ENCODE measurements around the gene RNU6-1. TPM values are rescaled to one million over a fixed set of nuclear protein-coding genes. Genes with fewer than 3 reads are reported as not detected.

RNU6-1 gene
- total RNA-seq, 1 donor from 2014 or later = not detected

DNA sequence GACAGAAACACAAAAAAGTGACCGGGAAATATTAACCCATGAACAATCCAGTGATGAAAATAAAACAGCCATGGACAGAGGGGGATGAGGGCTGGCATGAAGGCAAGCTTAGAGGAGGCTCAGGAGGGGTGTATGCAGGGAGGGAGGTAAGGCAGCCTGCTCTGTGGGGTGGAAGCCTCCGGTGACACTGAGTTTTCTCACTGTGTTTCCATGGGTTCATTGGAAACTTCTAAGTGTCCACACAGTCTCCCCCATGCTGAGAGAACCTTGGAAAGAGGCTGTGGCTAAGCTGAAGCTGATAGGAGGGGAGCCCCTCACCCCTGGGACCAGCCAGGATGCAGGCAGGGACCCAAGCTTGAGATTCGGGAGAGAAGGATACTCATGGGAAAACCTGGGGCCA lies 21.4 kb downstream of the RNU6-1 start:
- DNase-seq (ENCODE audit: low read depth, low spot score) = no peak
- peaks cover 4% of the 10 kb centered on the region for H3K36me3 Mint-ChIP-seq (ENCODE audit: low read depth)
- H3K27me3 Mint-ChIP-seq (ENCODE audit: low read depth) = peaks cover 65% of the 10 kb centered on the region
- H3K27ac Mint-ChIP-seq (ENCODE audit: unreplicated experiment) = no peak overlapping the region
- no peaks in the 10 kb centered on the region for H3K9me3 Mint-ChIP-seq
- TF ChIP-seq, protein P1, sequence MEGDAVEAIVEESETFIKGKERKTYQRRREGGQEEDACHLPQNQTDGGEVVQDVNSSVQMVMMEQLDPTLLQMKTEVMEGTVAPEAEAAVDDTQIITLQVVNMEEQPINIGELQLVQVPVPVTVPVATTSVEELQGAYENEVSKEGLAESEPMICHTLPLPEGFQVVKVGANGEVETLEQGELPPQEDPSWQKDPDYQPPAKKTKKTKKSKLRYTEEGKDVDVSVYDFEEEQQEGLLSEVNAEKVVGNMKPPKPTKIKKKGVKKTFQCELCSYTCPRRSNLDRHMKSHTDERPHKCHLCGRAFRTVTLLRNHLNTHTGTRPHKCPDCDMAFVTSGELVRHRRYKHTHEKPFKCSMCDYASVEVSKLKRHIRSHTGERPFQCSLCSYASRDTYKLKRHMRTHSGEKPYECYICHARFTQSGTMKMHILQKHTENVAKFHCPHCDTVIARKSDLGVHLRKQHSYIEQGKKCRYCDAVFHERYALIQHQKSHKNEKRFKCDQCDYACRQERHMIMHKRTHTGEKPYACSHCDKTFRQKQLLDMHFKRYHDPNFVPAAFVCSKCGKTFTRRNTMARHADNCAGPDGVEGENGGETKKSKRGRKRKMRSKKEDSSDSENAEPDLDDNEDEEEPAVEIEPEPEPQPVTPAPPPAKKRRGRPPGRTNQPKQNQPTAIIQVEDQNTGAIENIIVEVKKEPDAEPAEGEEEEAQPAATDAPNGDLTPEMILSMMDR (conservative IDR thresholded peaks at IDR 0.05) = no peak
- no peak overlapping the region for H3K4me3 Mint-ChIP-seq
- H3K4me1 Mint-ChIP-seq = peaks cover 14% of the 10 kb centered on the region

DNA sequence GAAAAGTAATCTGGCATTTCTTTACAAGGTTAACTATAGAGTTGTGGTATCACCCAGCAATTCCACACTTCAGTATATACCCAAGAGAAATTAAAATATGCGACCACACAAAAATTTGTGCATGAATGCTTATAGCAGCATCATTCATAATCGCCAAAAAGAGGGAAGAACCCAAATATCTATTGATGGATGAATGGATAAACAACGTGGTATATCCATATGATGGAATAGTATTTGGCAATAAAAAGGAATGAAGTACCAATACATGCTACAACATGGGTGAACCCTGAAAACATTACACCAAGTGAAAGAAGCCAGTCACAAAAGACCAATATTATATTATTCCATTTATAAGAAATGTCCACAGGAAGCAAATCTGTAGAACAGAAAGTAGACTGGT lies 23.2 kb downstream of the RNU6-1 start:
- DNase-seq (ENCODE audit: low read depth, low spot score) = no peak
- Mint-ChIP-seq H3K36me3 (ENCODE audit: low read depth) (peaks cover 4% of the 10 kb centered on the region), H3K27ac (ENCODE audit: unreplicated experiment) (no peak overlapping the region), H3K4me1 (peaks cover 13% of the 10 kb centered on the region), H3K27me3 (ENCODE audit: low read depth) (peaks cover 56% of the 10 kb centered on the region), H3K4me3 (no peak overlapping the region), H3K9me3 (no peaks in the 10 kb centered on the region)
- TF ChIP-seq, protein P1 (conservative IDR thresholded peaks at IDR 0.05) = no peak

DNA sequence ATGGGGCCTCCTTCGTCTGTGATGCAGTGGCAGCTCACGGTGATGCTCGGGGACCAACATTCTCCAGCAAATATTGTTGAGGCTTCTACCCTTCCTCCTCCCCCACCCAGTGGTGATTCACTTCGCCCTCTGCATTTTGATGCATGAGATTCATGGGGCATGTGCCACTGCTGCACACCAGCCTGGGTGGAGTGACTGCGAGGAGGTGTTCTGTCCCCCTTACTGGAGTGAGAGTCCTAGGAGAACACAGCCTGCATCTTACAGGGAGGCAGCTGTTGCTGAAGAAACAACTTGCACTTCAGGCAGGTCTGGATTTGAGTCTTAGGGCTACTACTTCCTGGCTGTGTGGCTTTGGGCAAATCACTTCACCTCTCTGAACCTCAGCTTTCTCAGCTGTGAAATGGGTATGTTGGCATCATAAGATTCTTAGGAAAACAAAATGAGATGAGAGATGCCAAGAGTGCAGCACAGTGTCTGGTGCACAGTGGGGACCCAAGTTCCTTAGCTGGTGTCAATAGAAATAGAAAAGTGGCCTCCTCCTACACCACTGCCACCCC lies 24.7 kb downstream of the RNU6-1 start:
- Mint-ChIP-seq H3K27me3 (ENCODE audit: low read depth) (peaks cover 41% of the 10 kb centered on the region), H3K4me3 (no peak overlapping the region), H3K27ac (ENCODE audit: unreplicated experiment) (no peak overlapping the region), H3K4me1 (peaks cover 8% of the 10 kb centered on the region), H3K9me3 (no peaks in the 10 kb centered on the region), H3K36me3 (ENCODE audit: low read depth) (peaks cover 4% of the 10 kb centered on the region)
- no peak for DNase-seq (ENCODE audit: low read depth, low spot score)
- TF ChIP-seq, protein P1 (conservative IDR thresholded peaks at IDR 0.05) = no peak

DNA sequence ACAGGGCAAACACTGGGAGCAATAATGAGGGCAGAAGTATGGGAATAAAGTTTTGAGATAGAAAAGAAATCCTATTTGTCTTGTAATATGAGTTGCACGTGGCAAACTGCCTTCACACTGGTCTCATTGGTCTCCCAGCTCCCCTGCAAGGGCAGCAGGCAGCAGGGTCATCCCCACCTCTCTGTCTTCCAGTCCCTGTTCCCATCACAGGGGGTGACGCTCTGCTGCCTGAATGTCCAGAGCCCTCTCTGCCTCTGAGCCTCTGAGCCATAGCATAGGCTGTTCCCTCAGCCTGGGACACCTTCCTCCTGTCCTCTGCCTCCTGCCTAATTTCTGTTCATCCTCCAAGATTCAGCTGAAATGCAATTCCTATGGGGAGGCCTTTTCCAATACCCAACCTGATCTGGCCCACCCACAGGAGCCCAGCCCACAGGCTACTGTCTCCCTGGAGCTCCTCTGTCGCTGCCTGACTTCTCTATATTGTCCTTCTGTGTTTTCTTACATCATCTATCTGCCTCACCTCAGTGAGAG lies 26.7 kb downstream of the RNU6-1 start:
- Mint-ChIP-seq H3K4me3 (no peak overlapping the region), H3K9me3 (no peaks in the 10 kb centered on the region), H3K36me3 (ENCODE audit: low read depth) (peaks cover 4% of the 10 kb centered on the region), H3K27ac (ENCODE audit: unreplicated experiment) (no peak overlapping the region), H3K27me3 (ENCODE audit: low read depth) (peaks cover 25% of the 10 kb centered on the region), H3K4me1 (peaks cover 14% of the 10 kb centered on the region)
- DNase-seq (ENCODE audit: low read depth, low spot score) = no peak
- TF ChIP-seq, protein P1 (conservative IDR thresholded peaks at IDR 0.05) = no peak

DNA sequence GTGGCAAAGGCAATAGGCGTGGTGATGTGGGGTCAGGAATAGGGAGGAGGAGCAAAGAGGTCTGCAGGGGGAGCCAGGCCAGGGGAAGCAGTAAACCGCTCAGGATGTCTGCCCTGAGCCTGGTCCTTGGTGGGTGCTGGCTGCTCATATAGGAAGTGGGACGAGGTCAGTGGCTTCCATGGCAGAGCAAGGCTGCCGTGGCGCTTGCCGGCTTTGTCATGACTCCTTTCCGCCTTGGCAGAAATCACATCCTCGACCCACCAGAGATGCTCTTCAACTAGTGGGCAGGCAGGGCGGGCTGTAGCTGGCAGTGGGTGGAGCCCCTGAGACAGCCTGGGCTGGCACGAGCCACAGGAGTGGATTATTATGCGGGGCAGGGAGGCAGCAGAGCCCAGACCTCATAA lies 27.6 kb downstream of the RNU6-1 start:
- Mint-ChIP-seq H3K4me1 (peaks cover 17% of the 10 kb centered on the region), H3K36me3 (ENCODE audit: low read depth) (peaks cover 4% of the 10 kb centered on the region), H3K27me3 (ENCODE audit: low read depth) (peaks cover 16% of the 10 kb centered on the region), H3K9me3 (no peaks in the 10 kb centered on the region), H3K27ac (ENCODE audit: unreplicated experiment) (no peak overlapping the region), H3K4me3 (no peak overlapping the region)
- no peak for DNase-seq (ENCODE audit: low read depth, low spot score)
- TF ChIP-seq, protein P1 (conservative IDR thresholded peaks at IDR 0.05) = no peak
